ENCODE results near the gene AAK1. TPM values are rescaled to one million over a fixed set of nuclear protein-coding genes. Genes with fewer than 3 reads are reported as not detected.

Gene AAK1
- total and polyA plus RNA-seq, 4 donors = 10.0 to 56.2 (median 27.3) TPM

DNA sequence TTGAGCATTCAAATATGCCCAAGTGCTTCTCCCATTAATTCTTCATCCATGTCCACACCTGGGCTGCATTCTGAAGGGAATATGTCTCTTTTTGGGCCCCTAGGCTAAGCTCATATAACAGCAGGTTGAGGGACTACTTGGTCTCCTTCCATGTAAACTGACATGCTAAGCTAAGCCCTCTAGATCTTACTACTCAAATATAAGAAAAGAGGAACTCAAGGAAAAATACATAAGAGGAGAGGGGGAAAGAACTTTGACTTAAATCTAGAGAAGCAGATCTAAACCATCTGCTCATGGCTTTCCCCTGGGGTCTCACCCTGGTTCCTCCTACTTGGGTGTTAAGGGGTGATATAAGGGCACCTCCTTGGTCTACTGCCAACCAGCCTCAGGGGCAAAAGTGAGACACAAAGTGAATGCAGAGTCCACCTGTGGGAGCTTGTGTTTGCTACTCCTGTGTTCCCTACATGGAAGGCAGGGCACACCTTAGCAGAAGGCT, 186.5 kb downstream of the AAK1 start:
- no peak overlapping the region for H3K27ac ChIP-seq (ENCODE audit: low read depth in 1 of 2, low read length in 1 of 2)

GRCh38 chr2:69456154-69456553, 187.4 kb downstream of the AAK1 start:
- no peak overlapping the region for H3K9ac ChIP-seq (ENCODE audit: insufficient read depth in 1 of 2, low read length in 2 of 2)
- ATAC-seq (ENCODE audit: insufficient read depth, low FRiP score) = no peak
- H3K27me3 ChIP-seq (ENCODE audit: control insufficient read depth in 3 of 3, insufficient read depth in 3 of 3, low read length in 2 of 3) = no peaks in the 10 kb centered on the region
- peaks cover 0 to 3% (median 1%) of the 10 kb centered on the region in 4 donors for H3K36me3 ChIP-seq (ENCODE audit: control insufficient read depth in 4 of 4, insufficient read depth in 4 of 4, low read length in 4 of 4)
- TF ChIP-seq, protein P1, sequence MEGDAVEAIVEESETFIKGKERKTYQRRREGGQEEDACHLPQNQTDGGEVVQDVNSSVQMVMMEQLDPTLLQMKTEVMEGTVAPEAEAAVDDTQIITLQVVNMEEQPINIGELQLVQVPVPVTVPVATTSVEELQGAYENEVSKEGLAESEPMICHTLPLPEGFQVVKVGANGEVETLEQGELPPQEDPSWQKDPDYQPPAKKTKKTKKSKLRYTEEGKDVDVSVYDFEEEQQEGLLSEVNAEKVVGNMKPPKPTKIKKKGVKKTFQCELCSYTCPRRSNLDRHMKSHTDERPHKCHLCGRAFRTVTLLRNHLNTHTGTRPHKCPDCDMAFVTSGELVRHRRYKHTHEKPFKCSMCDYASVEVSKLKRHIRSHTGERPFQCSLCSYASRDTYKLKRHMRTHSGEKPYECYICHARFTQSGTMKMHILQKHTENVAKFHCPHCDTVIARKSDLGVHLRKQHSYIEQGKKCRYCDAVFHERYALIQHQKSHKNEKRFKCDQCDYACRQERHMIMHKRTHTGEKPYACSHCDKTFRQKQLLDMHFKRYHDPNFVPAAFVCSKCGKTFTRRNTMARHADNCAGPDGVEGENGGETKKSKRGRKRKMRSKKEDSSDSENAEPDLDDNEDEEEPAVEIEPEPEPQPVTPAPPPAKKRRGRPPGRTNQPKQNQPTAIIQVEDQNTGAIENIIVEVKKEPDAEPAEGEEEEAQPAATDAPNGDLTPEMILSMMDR (IDR thresholded peaks at IDR 0.05; ENCODE audit: control extremely low read depth, extremely low read depth) = no peak
- no peak overlapping the region for H3K4me3 ChIP-seq
- WGBS, 2 donors = 96 to 97% methylated on average over 7 of the region's 7 CpGs
- H3K4me1 ChIP-seq (ENCODE audit: control insufficient read depth in 5 of 5, insufficient read depth in 5 of 5, low read length in 5 of 5) = no peaks in the 10 kb centered on the region
- no peak overlapping the region for H3K27ac ChIP-seq (ENCODE audit: low read depth in 1 of 2, low read length in 1 of 2)
- H3K9me3 ChIP-seq (ENCODE audit: control insufficient read depth in 4 of 4, insufficient read depth in 3 of 4, low read length in 3 of 4) = no peaks in the 10 kb centered on the region
- no peak for DNase-seq

More for the DNA sequence above, 186.5 kb downstream of the AAK1 start:
- ATAC-seq (ENCODE audit: insufficient read depth, low FRiP score) (no peak), DNase-seq (no peak)
- H3K9ac ChIP-seq (ENCODE audit: insufficient read depth in 1 of 2, low read length in 2 of 2) = no peak overlapping the region
- no peak overlapping the region for H3K4me3 ChIP-seq
- TF ChIP-seq, protein P1 (IDR thresholded peaks at IDR 0.05; ENCODE audit: control extremely low read depth, extremely low read depth) = no peak
- H3K4me1 ChIP-seq (ENCODE audit: control insufficient read depth in 5 of 5, insufficient read depth in 5 of 5, low read length in 5 of 5) = no peaks in the 10 kb centered on the region
- no peaks in the 10 kb centered on the region for H3K9me3 ChIP-seq (ENCODE audit: control insufficient read depth in 4 of 4, insufficient read depth in 3 of 4, low read length in 3 of 4)
- H3K27me3 ChIP-seq (ENCODE audit: control insufficient read depth in 3 of 3, insufficient read depth in 3 of 3, low read length in 2 of 3) = no peaks in the 10 kb centered on the region
- peaks cover 0 to 3% (median 1%) of the 10 kb centered on the region in 4 donors for H3K36me3 ChIP-seq (ENCODE audit: control insufficient read depth in 4 of 4, insufficient read depth in 4 of 4, low read length in 4 of 4)

DNA sequence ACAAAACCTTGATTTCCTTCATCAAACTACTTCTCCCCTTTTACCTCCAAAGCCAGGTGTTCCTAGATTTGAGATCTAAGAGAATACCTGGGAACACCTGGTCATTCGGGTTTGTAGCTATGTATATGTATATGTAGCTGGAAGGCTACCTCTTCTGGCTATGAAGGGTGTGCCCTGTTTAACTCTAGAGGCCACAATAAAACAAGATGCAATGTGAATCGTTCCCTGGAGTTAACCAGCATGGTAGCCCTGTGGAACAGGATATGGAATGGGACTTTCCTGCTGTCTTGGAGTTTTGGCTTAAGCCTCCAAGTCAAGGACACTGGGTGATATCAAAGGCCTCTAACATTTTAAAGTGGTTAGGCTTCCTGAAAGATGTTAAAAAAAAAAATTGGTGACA, 188.6 kb downstream of the AAK1 start:
- Histone ChIP-seq H3K27me3 (ENCODE audit: control insufficient read depth in 3 of 3, insufficient read depth in 3 of 3, low read length in 2 of 3) (no peaks in the 10 kb centered on the region), H3K27ac (ENCODE audit: low read depth in 1 of 2, low read length in 1 of 2) (no peak overlapping the region), H3K4me1 (ENCODE audit: control insufficient read depth in 5 of 5, insufficient read depth in 5 of 5, low read length in 5 of 5) (no peaks in the 10 kb centered on the region), H3K9me3 (ENCODE audit: control insufficient read depth in 4 of 4, insufficient read depth in 3 of 4, low read length in 3 of 4) (no peaks in the 10 kb centered on the region), H3K4me3 (no peak overlapping the region), H3K36me3 (ENCODE audit: control insufficient read depth in 4 of 4, insufficient read depth in 4 of 4, low read length in 4 of 4) (no peaks in the 10 kb centered on the region), H3K9ac (ENCODE audit: insufficient read depth in 1 of 2, low read length in 2 of 2) (no peak overlapping the region)
- TF ChIP-seq, protein P1 (IDR thresholded peaks at IDR 0.05; ENCODE audit: control extremely low read depth, extremely low read depth) = no peak
- no peak for ATAC-seq (ENCODE audit: insufficient read depth, low FRiP score)
- no peak for DNase-seq
- 89 to 96% methylated on average over 2 of the region's 2 CpGs for WGBS, 2 donors

Data from lung (tissue), 12 donors.